SK-N-DZ (cell line): ENCODE measurements around the gene LENEP. TPM values are rescaled to one million over a fixed set of nuclear protein-coding genes. Genes with fewer than 3 reads are reported as not detected.
A peak's percentile ranks its signal among the peaks of the same experiment; 100 is the strongest.

Source experiments
- DNase-seq: peaks from one replicate; pipeline ENCODE4 v3.0.0-alpha.2; 2015; ENCODE audit warnings: low spot score
- polyA plus RNA-seq, 2 experiments: library from polyadenylated mRNA; depleted of rRNA; stranded (reverse); fragments of >200 nt; gene quantifications; 2 replicates each; pipeline ENCODE4 v1.2.3, GENCODE V29; 2014

Gene LENEP, protein sequence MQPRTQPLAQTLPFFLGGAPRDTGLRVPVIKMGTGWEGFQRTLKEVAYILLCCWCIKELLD
- polyA plus RNA-seq (2014; cell fraction: cytosol; rRNA removed), result not detected in 2 replicates
- 0.98 TPM in 1 of 2 replicates, not detected in the other for polyA plus RNA-seq (2014; cell fraction: nucleus; rRNA removed)

DNA sequence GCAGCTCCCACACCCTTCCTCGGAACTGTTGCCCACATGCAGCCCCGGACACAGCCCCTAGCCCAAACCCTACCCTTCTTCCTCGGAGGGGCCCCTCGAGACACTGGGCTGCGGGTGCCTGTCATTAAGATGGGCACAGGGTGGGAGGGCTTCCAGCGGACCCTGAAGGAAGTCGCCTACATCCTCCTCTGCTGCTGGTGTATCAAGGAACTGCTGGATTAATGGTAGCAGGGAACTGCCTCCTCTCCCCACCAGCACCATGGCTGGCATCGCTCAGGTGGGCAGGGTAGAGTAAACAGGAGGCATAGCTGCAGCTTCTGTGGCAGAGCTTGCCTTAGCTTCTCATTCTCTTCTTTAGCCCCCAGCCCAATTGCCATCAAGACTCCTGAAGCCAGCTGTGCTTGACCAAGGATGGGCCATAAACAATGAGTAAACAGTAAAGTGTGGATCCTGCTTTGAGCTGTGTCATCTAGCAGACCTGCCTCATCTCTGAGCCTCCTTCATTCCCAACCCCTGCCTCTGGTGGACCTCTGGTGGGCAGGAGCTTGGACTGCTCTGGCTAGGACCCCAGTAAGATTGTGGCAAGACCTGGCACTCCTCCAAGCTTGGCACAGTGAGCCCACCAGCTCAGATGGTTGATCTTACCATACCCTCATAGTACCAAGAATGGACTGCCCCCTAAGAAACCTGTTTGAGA lies at the start of gene LENEP:
LENEP (plus strand) TSS at position 15 of the 697 bp plus-strand sequence; CDS start at position 37, 22 bp downstream.
- no peak for DNase-seq

DNA sequence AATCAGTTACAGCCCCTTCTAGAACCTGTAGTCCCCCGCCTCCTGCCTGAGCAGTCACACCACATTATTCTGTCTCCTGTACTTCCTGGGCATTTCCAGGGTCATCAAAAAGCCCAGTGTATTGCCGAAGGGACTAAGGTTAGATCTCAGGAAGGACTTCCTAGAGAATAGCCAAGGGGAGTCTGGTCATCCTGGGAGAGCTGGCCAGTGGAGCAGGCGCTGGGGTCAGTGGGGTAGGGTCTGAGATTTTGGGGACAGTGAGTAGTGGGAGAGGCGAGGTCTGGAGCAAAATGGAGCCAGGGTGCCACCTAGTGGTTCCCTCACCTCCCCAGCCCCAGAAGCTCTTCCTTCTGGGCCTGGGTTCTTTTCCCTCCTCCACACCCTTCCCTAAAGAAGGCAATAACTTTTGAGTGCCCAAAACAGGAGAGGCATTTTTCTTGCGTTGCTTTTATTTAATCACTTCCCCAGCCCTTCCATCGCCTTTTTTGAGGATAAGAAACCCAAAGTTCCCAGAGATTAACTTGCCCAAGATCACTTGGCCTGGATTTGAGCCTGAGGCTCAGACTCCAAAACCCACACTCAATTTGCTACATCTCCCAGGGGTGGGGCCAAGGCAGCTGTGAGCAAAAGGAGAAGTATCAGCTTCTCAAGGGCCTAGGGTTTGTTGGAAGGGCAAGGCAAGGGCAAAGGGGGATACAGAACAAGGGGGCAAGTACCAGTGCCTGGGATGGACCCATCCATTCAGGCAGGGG lies 49.6 kb upstream of the LENEP start:
- DNase-seq, result peak; percentile 51

DNA sequence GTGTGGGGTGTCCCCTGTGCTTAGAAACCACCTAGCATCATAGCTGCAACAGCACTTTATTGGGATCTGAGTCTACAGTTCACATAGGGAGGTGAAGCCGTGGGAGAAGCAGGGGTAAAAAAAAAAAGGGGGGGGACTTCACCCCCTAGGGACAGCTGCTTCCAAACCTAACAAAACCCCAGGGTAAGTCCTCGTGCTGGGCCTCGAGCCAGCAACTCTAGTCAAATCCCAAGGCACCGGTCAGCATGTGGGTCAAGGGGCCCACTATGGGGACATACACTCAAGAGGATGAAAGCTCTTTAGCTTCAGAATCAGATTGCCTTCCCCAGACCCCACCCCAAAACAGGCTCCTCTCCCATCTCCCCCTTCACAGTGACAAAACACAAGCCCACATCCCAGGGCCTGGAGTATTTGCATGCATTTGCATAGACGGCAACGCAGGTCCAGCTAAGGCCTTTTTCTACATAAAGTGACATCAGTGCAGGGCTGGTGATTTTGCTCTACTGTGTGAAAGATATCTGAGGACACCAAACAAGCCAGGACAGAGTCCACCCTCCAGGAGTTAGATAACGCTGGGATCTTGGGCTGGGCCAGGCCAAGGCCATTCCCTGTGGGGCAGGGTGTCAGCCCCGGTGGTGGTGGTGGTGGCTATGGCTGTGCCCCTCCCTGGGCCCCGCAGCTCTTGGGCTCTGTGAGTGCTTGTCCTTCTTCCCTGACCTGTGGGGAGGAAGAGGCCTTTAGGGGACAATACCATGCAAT lies 48.8 kb upstream of the LENEP start:
- DNase-seq, result no peak

DNA sequence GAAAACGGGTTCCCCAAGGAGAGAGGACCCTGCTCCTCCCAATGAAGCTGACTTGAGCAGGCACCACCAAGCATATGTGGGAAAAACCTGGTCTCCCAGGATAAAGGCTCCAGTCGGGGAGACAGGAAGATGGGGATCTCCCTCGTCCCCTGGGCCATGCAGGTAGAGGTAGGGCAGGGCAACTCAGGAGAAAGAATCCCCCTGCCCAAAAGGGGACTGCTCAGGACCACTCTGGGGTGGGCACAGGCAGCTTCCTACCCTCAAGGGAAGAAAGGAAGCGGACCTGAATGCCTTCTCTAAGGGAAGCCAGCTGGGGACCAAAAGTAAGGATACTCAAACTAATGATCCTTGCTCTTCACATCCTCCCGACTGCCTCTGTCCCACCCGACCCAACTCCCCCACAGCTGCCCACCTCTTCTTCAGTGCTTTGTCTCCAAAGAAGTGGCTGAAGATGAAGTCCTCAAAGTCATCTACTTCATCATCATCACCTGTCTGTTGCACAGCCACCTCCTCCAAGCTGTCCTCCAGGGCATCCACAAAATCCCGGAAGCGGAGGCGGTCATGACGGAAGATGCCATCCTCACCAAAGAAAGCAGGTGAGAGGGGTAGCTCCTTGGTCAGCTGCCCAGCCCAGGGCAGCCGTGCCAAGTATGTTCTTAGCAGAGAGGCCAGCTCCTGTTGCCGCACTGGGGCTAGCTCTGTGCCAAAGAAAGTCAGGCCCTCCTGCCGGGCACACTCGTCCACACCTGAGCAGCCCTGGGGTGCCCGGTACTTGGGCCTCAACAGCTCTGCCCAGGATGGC lies 48.0 kb upstream of the LENEP start:
- DNase-seq, result no peak

DNA sequence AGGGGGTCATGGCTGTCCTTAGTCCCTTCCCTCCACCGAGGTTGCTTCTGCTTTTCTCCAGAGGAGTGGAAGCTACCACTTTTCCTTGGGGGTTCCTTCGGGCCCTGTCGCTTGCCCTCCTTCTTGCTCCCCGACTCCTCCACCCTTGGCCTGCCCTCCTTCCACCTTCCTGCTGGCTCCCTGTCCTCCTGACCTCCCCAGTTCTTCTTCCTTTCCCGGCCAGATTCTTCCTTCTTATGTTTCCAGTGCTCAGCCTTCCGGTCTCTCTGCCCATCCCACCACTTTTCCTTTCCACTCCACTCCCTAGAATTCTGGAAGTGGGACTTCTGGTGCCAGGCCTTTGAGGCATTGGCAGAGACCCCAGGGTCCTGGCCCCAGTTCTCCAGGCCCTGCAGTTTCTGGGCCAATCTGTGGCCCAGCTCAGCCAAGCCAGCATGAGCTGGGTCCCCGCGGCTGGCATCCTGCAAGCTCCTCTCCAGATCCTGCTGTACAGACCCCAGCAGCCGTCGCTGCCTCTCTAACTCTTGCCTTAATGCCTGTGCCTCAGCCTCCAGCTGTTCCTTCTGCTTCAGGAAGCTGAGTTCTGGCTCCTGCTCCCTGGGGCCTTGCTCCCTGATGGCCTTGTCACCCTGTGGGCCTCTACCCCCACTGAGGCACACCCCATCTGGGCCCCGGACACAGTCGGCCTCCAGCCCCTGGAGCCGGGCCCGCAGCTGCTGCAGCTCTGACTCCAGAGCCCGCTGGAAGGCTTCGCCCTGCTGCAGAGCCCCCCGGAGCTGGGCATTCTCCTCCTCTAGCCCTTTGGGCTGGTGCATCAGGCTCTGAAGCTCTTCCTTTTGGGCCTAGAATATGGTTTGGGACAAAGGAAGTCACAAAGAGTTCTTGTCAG lies 47.2 kb upstream of the LENEP start:
- no peak for DNase-seq

DNA sequence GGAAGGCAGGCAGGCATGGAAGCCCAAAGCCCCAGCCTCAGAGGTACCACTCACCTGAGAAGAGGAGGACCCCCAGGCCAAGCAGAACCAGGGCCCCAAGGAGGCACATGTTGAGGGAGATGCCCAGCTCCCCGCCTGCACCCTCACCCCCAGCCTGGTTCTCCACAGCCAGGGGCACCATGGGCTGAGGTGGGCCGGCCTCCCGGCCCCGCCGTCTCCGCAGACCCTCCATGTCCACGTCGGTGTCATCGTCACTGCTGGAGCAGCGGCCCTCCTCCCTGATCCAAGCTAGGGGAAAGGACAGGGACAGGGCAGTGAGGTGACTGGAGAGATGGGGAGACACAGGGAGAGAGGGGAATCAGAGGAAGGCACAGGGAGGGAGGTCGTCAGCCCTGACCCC lies 45.3 kb upstream of the LENEP start:
- no peak for DNase-seq

DNA sequence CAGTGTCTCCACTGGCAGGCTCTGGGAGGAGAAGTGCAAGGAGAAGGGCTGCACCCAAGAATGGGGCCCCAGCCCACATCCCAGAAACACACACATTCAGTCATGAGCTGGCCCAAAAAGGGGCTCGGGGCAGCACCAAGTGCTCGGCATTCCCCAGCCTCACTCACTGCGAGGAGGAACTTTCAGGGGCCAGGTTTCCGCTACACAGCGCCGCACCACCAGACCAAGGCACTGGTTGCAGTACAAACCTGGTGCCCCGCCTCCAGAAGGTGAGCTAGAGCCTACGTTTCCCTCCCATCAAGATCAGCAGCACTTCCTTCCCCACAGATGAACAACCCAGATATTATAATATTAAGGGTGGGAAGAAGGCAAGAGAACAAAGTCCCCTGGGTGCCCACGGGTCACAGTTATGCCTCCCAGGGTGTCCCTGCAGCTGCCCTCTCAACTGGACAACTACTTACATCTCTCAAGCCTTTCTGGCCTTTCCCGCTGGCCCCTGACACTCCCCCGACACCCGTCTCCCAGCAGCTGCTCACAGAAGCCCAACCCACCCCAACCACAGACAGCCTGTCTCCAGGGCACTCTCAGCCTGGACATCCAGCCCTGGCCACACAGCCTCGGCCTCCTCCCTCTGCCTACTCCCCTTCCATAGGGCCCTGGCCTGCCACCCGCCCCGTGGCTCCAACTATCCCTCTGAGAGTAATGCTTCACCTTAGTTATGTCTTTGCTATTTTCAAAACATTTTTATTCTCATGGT lies 41.3 kb upstream of the LENEP start:
- no peak for DNase-seq

DNA sequence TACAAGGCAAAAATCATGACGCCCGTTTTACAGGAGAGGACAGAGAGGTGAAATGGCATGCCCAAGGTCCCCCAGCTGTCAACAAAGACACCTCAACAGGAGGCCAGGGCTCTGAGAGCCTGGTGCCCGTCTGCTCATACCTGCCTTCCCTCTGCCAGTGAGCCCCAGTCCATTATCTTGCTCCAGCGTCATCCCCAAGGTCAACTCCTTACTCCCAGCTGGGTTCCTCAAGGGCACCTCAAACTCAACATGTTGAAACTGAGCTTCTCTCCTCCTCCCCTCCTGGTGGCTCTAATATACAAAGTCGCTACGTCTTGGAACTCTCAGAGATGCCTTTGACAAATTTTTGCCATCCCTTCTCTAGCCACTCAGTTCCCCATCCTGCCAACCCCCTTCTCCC lies 40.7 kb upstream of the LENEP start:
- no peak for DNase-seq

DNA sequence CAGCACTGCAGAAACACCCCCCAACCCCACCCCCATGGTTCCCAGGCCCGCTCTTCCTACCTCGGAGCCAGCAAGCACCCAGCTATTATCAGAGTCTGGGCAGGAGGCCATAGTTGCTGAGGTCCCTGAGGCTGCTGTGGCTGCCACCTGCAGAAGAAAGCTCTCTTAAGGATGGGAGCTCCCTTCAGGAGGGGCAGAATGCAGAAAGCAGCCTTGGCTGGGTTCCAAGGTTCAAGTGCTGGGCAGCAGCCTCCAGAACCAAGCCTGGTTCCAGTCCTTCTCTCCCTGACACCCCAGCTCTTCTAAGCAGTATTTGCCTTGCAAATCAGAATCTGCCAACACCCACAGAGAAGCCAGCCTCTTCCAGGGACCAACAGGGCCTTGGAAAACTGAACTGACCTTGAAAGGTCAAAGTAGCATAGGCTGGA lies 39.8 kb upstream of the LENEP start:
- DNase-seq, result no peak

DNA sequence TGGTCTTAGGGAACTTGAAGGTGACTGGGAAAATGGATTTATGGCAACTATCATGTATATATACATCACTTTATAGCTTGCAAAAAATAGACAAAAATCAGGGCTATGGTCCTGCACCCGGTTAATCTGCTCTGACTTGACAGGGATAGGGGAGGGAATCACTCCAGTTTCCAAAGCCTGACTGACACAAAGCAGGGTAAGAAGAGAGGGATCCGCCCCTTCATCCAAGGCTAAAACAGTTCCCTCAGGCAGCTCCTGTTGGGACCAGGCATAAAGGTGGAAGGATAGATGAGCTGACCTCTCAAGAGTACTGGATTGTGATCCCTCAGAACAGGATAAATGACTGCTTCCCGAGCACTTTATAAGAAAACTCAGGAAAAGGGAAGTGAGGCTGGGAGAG lies 38.8 kb upstream of the LENEP start:
- DNase-seq, result no peak

DNA sequence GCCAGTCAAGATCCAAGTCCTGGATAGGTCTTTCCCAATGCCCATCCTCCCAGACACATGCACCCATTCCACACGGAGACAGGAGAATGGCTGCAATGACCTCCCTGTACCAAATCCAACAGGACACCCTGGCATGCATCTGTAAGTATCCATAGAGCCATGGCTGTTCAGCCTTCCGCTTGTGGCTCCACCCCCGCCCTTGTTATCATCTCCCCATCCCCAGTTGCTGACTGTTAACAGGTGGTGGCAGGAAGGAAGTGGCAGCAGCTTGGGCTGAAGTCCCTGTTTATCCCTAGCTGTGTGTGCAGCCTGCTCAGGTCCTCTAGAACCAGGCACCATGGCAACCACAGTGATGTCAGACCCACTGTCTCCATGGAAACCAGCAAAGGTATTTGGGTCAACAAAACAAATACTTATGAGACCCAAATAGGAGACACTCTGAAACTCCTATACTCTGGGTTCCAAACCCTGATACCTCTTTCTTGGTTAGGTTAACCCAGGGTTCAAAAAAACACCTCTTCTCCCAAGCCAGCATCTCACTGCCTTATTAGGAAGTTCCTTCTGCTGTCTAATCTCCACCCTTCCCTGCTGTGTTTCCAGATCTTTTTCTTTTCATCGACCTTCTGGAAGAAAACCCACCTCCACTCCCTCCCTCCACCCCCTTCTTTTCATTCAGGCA lies 38.2 kb upstream of the LENEP start:
- peak; percentile 77 for DNase-seq

DNA sequence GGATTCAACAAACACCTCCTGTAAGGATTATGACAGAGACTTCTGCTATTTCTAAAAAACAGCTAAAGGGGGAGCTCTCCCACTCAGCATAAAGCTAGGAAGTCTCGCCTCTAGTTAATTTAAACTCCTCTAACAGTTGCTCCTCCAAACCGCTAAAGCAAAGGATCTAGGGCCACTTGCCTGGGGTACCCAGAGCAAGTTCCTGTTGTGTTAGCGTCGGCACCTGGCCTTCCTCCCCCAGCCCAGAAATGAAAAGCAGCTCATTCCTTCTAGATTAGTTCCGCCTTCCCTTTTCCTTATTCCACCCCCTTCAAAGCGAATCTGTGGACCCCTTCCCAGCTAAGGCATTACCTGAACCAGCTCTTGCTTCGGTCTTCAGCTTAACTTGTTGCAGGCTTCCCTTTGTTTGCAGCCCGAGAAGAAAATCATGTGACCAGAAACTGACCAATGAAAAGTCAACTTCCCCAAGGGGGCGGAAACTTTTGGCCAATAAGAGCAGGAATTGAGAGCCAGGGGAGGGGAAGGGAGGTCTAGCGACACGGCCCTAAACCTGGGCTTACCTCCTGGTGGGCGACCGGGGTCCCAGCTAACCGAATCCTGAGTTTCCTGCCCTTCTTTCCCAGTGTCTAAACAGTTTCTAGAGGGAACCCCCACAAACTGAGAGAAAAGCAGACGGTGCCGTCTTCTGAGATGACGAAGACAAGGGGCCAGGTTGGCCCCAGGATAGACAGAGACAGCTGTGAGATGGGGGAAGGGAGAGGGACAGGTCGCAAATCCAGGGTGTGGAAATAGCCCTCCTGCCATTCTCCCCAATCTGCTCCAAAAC lies 37.5 kb upstream of the LENEP start, which contains the start of gene PBXIP1:
PBXIP1 (minus strand) TSS at position 382 of the 826 bp plus-strand sequence. CDS start 2,378 bp downstream, outside the sequence.
- peak; percentile 97 for DNase-seq

DNA sequence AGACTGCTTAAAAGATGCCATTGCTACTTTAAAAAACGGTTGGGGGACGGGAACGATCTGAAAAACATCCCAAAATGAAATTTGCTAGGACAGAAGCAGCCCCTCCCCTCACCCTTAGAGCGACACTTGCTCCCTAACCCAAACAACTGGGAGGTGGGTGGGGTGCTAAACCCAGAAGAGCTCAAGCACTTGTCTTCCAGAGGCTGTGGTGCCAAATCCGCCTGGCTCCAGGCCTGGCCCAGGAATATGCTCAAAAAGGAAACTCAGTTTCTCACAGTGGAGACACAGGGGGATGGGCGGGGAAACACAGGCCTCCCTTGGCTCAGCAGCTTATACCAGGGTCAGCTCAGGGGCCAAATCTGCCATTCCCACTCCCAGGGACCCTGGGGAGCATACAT lies 36.8 kb upstream of the LENEP start:
- no peak for DNase-seq

DNA sequence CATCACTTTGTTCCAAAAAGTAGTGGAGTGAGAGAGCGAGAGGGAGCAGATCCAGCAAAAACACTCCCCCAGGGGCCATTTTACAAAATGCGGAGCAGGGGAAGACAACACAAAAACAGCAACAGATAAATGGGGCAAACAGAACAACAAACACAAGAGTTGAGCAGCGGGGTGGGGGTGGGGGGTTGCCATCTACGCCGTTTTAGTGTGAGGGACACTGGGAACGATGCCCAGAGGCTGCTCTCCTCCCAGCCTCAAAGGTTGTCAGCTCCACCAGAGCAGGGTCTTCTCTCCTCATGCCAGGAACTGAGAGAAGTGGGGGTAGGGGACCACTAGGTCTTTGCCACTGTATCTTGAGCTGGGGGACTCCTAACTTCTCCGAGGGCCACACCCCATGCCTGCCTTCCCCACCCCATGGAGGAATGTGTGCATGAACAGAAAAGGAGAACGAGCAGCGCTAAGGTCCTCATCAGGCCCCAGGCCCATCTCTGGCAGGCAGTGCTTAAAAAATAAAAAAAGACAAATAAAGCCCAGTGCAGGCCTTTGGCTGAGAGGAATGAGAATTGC lies 36.2 kb upstream of the LENEP start:
- DNase-seq, result no peak

DNA sequence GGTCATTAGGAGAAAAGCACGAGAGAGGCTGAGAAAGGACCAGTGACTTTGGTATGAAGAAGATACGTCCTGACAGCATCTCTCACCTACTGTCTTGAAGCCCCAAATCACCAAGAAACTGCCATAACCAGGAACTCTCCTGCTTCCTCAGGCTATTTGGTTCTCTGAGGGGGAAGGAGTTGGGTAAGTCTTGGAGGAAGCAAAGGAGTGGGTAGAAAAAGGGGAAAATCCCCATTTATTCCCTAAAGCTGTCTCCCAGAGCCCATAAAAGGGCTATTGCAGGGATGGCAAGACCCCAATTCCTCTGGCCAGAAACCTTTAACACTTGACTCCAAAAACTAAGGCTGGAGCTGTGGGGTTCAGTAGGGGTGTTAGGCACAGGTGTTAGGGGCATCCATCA lies 35.4 kb upstream of the LENEP start:
- DNase-seq, result no peak

DNA sequence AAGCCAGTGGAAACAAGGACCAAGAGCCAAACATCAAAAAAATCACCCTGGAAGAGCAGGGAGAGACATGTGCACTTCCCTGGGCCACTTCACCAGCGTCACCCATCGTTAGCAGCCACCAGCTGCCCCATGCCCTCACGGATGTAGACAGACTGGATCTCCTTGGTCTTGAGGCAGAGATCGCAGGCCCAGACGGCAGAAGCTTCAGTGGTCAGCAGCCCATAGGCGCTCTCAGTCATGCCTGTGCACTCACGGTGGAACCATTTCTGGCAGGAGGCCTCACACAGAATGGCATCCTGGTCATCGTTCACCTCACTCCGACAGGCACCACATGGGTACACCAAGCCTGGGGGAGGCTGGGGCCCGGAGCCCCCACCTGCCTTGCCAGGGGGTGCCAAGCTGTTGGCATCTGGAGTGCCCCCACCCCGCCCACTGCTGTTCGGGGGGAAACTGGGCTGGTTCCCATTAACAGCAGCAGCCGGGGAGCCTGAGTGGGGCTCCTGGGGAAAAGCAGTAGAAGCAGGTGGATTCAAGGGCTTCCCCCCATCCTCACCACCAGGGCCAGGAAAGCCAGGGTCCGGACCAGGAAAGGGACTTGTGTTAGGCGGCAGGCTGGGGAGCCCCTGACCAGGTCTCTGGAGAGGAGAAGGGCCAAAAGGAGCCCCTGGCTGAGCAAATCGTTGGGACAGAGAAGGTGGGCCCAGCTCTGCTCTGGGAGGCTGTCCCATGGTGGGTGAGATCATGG lies 34.5 kb upstream of the LENEP start:
- no peak for DNase-seq

DNA sequence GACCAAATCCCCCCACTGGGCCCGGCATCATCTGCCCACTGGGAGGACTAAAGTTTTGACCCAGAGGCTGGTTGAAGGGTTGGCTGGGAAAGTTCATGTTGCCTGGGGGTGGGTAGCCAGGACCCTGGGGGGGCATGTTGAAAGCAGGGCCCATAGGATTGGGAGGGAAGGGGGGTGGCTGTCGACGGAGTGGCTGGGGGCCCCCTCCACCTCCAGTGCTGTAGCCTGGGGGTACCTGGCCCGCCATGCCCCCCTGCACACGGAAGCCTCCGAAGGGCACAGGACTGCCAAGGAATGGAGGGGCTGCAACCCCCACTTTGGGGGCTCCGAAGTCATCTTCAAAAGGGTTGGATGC lies 34.0 kb upstream of the LENEP start:
- DNase-seq, result no peak
